Skin epidermis (tissue), 12 donors: ENCODE measurements around the gene ATP8A1.

ENCODE experiments used
- H3K27ac ChIP-seq, 21 experiments: fragments of 200-600 bp; sonication (generic) in 11 of 21; one replicate each; pipeline ENCODE4 v1.5.0; 2020; ENCODE audit warnings: mild to moderate bottlenecking in 3 of 21, inconsistent platforms in 2 of 21, moderate library complexity in 2 of 21
- H3K4me3 ChIP-seq, 7 experiments: fragments of 200-600 bp; sonication (generic) in 2 of 7; one replicate each; pipeline ENCODE4 v1.5.0; 2020; ENCODE audit warnings: inconsistent platforms in 2 of 7, mild to moderate bottlenecking in 2 of 7, moderate library complexity in 1 of 7

ATP8A1 gene

GRCh38 chr4:42359711-42360110, 297.2 kb downstream of the ATP8A1 start:
- H3K4me3 ChIP-seq: no peak overlapping the region

More at GRCh38 chr4:42359711-42360110, 297.2 kb downstream of the ATP8A1 start:
- H3K27ac ChIP-seq: no peak overlapping the region
